M059J (cell line): ENCODE results near the gene HK1. TPM values are rescaled to one million over a fixed set of nuclear protein-coding genes. Genes with fewer than 3 reads are reported as not detected.
A peak's percentile ranks its signal among the peaks of the same experiment; 100 is the strongest.
"Not testable (repeated sequence)": the region's sequence is repeated elsewhere in the genome, so short reads cannot be mapped to it uniquely, and the experiment has no call there.

ENCODE experiments used
- DNase-seq: peaks from one replicate; pipeline ENCODE4 v3.0.0-alpha.2; 2012; ENCODE audit warnings: low read depth
- total RNA-seq: library from RNA; depleted of rRNA; stranded (reverse); fragments of >200 nt; shearing (Covaris generic); gene quantifications from 2 replicates; pipeline ENCODE4 v1.2.3, GENCODE V29; 2014

The HK1 gene
- total RNA-seq, 1 experiment from 2014 or later: 70.9 TPM

- DNase-seq: not testable (repeated sequence)
Measured at GRCh38 chr10:69308304-69308703, 30.0 kb downstream of the HK1 start.

DNA sequence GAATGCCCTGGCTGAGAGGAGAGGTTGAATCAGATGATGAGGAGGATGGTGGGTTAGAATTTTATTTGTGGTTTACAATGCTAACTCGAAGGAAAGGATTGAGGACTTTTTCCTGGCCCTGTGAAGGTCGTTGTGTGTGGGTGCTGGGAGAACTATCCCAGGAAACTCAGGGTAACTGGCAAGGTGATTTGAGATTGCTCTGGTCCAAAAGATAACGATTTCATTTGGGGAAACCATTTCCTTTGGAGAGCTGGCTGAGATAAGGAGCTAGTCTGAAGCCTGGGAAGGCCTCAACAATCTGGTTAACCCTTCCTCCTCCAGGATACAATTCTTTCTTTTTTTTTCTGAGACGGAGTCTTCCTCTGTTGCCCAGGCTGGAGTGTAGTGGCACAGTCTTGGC lies 33.0 kb downstream of the HK1 start:
- no peak for DNase-seq

- no peak for DNase-seq
Measured at GRCh38 chr10:69312528-69312927, 34.2 kb downstream of the HK1 start.

GRCh38 chr10:69315100-69315542 lies 36.8 kb downstream of the HK1 start:
- no peak for DNase-seq

DNA sequence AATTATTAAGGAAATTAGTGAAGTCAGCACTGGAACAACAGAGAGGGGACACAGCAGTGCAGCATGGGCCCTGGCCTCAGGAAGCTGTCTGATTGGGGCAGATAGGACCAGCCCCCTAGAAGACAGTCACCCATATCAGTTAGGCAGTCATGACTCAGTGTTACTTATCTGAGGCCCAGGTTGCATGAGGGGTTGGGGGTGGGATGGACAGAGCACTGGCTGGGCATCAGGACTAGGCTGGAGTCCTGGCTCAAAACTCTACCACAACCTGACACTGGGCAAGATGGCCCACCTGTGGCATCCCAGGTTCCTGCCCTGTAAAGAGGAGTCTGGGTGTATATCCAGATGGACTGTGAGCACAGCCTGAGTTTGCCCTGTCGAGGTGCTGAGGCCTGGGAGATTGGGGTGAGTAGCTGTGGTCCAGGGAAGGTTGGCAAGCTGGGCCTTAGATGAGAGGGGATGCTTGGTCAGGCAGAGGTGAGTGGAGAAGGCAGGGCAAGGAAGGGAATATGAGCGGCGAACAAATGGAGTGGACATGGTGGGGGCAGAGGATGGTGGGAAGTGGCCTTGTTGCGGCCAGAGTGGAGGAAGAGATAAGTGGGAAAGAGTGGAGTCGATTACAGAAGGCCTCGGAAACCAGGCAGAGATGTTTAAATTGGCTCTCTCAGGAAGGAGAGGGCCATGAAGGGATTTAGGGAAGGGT lies 37.5 kb downstream of the HK1 start:
- DNase-seq: no peak

DNA sequence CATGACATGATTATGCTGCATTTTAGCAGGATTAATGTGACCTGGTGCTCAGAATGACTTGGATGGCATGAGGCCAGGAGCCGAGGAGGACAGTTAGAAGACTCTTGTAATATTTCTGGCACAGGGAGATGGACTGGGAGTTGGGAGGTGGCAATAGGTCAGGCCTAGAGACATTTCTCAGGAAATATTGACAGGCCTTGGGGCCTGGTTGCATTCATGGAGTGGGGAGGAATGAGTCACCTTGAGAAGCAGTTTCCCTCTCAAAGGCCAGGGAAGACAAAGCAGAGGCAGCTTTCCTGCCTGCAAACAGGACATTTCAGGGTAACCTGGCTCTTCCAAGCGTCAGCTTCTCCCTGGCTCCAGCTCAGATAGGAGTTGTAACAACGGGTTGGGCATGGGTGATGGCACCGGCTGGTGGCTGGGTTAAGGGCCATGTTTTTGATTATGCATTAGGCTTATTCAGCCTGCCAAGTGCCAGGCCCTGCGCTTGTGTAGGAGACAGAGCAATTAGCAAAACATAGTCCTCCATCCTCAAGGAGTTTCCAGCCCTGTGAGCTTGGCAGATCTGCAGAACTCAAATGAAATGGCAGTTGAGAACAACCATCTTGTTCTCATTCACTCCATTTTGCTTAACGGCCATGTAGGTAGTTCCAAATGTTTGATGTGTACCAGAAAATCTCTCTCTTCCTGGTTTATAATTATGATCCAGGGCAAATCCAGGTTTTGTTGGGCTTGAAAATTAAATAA lies 38.2 kb downstream of the HK1 start:
- peak; percentile 85 for DNase-seq

DNA sequence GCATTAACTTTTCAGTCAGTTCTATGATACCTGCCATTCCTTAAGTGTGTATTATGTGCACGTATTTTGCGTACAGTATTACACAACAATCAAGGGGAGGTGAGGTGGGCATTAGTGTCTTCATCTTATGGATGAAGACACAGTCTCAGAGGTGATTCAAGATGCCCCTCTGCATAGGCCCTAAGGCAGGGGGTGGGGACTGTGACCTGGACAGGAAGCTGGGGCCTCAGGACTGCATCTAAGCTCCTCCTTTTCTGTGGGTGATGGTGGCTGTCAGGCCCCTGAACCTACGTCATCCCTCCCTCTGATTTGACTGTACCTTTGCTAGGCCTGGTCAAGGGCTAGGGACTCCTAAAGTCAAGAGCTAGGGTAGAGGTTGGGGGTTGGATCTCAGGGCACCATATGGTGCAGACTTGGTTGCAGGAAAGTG lies 38.9 kb downstream of the HK1 start:
- DNase-seq: peak; percentile 50

DNA sequence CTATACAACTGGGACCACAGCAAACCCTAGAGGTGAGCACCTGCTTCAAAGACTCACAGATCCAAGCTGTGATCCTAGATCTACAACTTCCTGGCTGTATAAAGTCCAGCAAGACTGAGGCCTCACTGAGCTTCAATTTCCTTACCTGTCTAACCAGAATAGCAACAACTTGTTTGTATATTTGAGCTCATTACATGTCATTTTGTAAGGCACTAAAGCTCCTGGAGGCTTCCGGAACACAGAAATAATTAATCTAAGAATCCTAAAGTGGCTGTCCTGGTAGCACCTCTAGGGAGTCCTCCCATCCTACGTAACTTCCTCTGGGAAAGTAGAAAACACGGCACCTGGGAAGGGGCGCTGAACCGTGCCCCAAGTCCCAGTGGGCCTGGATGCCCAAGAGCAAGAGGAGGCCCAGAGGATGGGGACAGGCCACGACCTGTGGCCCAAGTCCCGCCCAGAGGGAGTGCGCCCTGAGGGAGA lies 39.4 kb downstream of the HK1 start:
- DNase-seq: no peak

DNA sequence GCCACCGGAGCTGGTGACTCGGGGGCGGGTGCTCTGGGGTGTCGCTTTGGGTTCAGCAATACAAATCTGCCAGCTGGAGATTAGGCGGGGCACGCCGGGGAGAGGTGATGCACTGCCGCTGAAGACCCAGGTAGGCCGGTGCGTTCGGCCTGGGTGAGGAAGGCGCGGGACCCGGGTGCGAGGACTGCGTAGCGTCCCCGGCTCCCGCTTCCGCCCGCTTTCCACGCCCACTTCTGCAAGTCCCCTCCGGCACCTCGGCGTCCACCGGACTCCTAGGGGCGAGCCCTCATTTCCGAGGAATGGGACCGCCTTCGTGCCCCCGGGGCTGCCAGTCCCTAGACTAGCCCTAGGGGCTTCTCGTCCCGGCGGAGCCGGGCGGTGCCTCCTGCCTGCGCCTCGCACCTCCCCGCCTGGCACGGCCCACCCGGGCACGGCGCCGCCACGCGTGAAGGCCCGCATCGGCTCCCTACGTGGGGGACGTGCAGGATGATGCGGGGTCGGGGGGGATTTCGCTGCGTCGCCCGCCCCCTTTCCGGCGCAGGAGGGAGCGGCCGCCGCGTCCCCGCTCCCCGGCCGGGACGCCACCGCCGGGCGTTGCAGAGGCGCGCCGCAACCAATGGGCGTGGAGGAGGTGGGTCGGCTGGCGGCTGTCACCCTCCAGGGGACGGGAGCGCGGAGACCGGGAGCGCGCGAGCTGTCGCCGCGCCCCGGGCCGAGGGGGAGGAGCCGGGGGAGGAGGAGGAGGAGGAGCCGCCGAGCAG lies 40.0 kb downstream of the HK1 start:
- DNase-seq: peak; percentile 80

GRCh38 chr10:69318867-69319727 lies 40.8 kb downstream of the HK1 start:
- peak; percentile 83 for DNase-seq

DNA sequence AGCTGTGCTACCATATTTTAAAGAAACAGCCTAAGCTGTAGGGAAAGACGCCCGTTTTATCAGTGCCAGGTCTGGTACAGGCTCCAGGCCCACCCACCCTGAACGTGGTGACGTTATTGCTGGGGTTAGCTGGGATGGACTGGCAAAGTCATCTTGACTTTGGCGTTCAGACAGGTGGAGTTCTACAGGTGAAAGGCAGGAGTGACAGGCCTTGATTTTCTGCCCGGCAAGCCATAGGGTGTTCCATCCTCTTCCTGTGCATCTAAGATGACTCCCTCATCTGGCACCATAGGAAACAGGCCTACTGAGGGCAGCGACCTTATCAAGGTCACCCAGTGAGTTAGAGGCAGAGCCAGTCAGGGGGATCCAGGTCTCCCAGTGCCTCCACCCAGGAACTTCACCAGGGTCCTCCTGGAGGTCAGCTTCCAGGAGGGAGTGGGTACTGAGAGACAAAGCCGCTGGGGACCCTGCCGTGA lies 41.6 kb downstream of the HK1 start:
- no peak for DNase-seq

GRCh38 chr10:69320521-69320920 lies 42.2 kb downstream of the HK1 start:
- no peak for DNase-seq

- no peak for DNase-seq
Measured at GRCh38 chr10:69321039-69321715, 42.9 kb downstream of the HK1 start.

DNA sequence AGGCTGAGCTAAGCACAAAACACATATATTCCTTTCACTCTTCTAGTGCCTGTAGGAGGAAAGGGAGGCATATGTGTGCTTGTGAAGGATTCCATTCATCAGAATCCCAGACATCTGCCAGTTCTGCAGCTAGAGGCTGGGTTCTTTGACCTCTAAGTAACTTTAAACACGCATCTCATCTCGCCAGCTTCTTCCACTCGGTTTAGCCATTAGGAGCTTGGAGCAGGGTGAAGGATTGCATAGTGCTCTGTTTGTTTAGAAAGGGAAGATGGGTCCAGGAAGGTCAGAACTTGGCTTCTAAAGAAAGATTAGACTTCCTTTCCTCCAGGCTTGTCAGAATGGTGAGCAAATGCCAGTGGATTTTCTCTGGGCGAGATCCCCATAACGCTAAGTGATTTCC lies 43.6 kb downstream of the HK1 start:
- DNase-seq: peak; percentile 38

GRCh38 chr10:69322346-69322745 lies 44.0 kb downstream of the HK1 start:
- not testable (repeated sequence) for DNase-seq

DNA sequence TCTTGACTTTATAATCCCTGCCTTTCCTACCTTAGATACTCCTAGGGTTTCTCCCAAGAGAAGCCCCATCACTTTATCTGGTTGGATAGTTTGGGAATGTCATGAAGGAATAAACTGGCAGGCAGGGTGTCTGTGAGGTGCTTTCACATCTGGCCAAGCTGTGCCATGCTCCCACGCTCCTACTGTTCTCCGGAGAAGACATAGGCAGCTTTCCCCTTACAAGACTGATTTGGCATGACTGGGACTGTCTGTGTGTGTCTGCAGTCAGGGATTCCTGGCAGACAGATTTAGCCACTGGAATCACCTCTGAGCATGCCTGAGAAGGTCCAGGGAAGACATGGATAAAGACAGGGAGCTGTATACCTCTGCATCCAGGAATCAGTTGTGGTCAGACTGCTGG lies 45.3 kb downstream of the HK1 start:
- DNase-seq: no peak

DNA sequence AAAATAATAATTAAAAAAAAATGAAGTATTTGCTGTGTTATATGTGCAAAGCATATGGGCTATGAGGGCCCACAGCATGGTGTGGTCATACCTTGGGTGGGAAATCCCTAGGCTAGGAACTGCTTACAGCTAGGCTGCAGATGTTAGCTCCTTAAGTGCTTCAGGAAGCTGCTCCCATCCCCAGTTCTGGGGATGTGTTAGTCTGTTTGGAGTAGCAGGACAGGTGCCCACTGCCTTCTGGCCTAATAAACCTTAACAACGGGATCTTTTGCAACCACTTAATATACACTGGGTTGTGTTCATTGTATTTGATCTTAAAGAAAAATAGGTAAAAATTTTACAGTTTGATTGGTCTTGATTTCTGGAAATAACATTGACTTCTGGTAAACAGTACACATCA lies 46.3 kb downstream of the HK1 start:
- no peak for DNase-seq

DNA sequence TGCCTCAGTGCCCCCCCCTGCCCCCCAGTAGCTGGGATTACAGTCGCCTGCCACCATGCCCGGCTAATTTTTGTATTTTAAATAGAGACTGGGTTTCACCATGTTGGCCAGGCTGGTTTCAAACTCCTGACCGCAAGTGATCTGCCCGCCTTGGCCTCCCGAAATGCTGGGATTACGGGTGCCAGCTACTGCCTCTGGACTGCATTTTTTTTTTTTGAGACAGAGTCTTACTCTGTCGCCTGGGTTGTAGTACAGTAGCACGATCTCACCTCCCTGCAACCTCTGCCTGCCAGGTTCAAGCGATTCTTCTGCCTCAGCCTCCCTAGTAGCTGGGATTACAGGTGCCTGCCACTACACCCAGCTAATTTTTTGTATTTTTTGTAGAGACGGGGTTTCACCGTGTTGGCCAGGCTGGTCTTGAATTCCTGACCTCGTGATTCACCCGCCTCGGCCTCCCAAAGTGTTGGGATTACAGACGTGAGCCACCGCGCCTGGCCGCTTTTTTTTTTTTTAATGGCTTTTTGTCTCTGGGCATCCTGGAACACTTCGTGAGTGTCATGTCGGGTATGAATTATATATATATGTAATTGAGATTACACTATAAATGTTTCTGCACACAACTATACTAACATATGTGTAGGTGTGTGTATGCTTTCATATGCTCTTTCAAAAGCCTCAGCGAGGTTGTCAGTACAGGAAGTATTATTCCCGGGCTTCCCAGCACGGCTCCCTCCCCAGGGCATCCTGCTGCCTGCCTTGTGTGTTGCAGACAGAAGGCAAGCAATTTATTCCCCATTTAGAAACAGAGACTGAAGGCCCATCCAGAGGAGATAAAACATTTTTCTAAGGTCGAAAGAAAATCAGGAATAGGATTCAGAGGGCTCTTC lies 47.6 kb downstream of the HK1 start:
- DNase-seq: not testable (repeated sequence)

DNA sequence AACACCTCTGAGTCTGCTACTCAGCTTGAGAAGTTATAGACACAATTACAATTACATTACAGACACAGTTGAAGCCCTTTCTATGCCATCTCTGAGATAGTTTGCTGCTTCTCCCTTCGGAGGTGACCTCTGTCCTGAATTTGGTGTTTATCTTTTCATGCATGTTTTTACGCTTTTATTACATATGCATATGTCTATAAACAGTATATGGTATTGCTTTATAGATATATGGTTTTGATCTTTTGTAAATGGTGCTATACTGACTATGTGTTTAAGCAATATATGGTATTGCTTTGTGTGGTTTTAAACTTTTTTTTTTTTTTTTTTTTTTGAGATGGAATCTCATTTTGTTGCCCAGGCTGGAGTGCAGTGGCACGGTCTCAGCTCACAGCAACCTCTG lies 48.4 kb downstream of the HK1 start:
- DNase-seq: no peak
